Colonic mucosa (tissue), 4 donors: ENCODE data around the gene MDN1. TPM values are rescaled to one million over a fixed set of nuclear protein-coding genes. Genes with fewer than 3 reads are reported as not detected.

Experiments used
- DNase-seq: peaks from one replicate; pipeline ENCODE4 v3.0.0-alpha.2; 2020
- H3K27ac ChIP-seq: fragments of 200-600 bp; one replicate; pipeline ENCODE4 v1.8.0; 2021
- H3K27me3 ChIP-seq: fragments of 200-600 bp; one replicate; pipeline ENCODE4 v1.8.0; 2021
- H3K36me3 ChIP-seq: fragments of 200-600 bp; one replicate; pipeline ENCODE4 v1.8.0; 2021
- H3K4me1 ChIP-seq: fragments of 200-600 bp; one replicate; pipeline ENCODE4 v1.8.0; 2021; ENCODE audit warnings: mild to moderate bottlenecking
- H3K4me3 ChIP-seq: fragments of 200-600 bp; one replicate; pipeline ENCODE4 v1.8.0; 2021
- H3K9ac ChIP-seq, 2 donors: one replicate each; pipeline ENCODE4 v1.7.0; 2013; ENCODE audit warnings: control low read depth in 2 of 2, low read depth in 2 of 2, low read length in 2 of 2
- H3K9me3 ChIP-seq: fragments of 200-600 bp; one replicate; pipeline ENCODE4 v1.8.0; 2021
- CTCF ChIP-seq: fragments of 200-600 bp; IDR thresholded peaks from one replicate; pipeline ENCODE4 v1.8.0; 2022; ENCODE audit warnings: antibody characterized with exemption, mild to moderate bottlenecking
- intact Hi-C: fragments of 100-400 bp; cut with DNase I; formaldehyde crosslinking; loops from one replicate; pipeline ENCODE4 v1.14.1; 2022
- total RNA-seq, 2 donors: library from RNA; stranded (reverse); fragmentation: NEBNext Ultra II Directional in 1 of 2; extraction: Animal tissue kit (Norgen Biotek cat#: 25700) in 1 of 2; gene quantifications; one replicate each; pipeline ENCODE4 v1.2.1, GENCODE V29; 2021
- donor health status: healthy.
- donor health status: DM: no; HTN: no; CAD: no.
- donor health status: DM: no; HTN: no; CAD: no.

MDN1 gene
- total RNA-seq, 2 donors from 2014 or later: 17.5 to 30.7 TPM

DNA sequence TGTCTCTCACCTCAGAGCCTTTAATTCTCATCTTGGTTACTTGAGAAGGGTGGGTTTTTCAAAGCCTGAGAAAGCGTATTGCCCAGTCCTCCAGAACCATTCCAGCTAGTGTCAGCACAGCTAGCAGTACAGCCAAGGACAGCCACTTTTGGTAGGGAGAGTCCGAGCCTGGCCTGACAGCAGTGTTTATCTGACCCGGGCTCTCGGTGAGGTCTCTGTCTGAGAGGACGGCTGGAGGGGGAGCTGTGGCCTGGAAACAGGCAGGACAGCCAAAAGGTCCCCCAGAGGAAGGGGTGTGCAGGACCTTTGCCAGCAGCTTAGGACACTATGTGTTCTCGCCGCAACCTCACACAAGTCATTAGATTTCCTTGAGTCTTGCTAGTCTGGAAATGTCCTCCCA is 219.9 kb downstream of the MDN1 start:
- DNase-seq: no peak
- Histone ChIP-seq H3K9ac (no peak overlapping the region), H3K9me3 (no peaks in the 10 kb centered on the region), H3K4me3 (no peak overlapping the region), H3K36me3 (no peaks in the 10 kb centered on the region), H3K4me1 (no peaks in the 10 kb centered on the region), H3K27ac (no peak overlapping the region), H3K27me3 (no peaks in the 10 kb centered on the region)
- intact Hi-C loops: no loop called here
- TF ChIP-seq CTCF: no peak

GRCh38 chr6:89597988-89598387 is 221.6 kb downstream of the MDN1 start:
- H3K4me1 ChIP-seq: no peaks in the 10 kb centered on the region
- DNase-seq: no peak
- no peaks in the 10 kb centered on the region for H3K27me3 ChIP-seq
- intact Hi-C loops: no loop called here
- no peak overlapping the region for H3K4me3 ChIP-seq
- H3K9me3 ChIP-seq: no peaks in the 10 kb centered on the region
- no peak overlapping the region for H3K9ac ChIP-seq
- TF ChIP-seq CTCF: no peak
- H3K27ac ChIP-seq: no peak overlapping the region
- H3K36me3 ChIP-seq: no peaks in the 10 kb centered on the region

DNA sequence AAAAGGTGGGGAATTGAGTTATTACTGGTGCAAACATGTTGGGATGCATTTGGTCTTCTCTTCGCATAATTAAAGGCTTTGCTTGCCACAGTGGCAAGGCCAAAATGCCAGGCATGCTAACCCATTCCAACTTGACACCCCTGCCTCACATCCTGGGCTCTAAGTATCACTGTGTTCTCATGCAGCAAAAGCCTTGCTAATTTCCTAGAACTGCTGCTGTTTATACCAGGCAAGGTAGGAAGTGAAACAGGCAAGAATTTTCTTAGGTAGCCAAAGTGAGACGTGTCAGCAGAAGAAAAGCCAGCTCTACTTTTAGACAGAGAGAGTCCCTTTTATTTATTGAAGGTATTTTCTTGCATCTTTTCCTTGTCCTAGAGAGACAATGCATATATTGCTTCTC is 222.2 kb downstream of the MDN1 start:
- no peak overlapping the region for H3K27ac ChIP-seq
- H3K9ac ChIP-seq: no peak overlapping the region
- no peaks in the 10 kb centered on the region for H3K9me3 ChIP-seq
- no peaks in the 10 kb centered on the region for H3K36me3 ChIP-seq
- no peaks in the 10 kb centered on the region for H3K27me3 ChIP-seq
- no peak for DNase-seq
- no peaks in the 10 kb centered on the region for H3K4me1 ChIP-seq
- no peak overlapping the region for H3K4me3 ChIP-seq
- TF ChIP-seq CTCF: no peak
- intact Hi-C loops: no loop called here

- no peaks in the 10 kb centered on the region for H3K4me1 ChIP-seq
- no peak for DNase-seq
- no peak overlapping the region for H3K9ac ChIP-seq
- H3K9me3 ChIP-seq: no peaks in the 10 kb centered on the region
- intact Hi-C loops: no loop called here
- no peaks in the 10 kb centered on the region for H3K36me3 ChIP-seq
- no peaks in the 10 kb centered on the region for H3K27me3 ChIP-seq
- H3K4me3 ChIP-seq: no peak overlapping the region
- no peak for TF ChIP-seq CTCF
- H3K27ac ChIP-seq: no peak overlapping the region
These were observed 223.1 kb downstream of the MDN1 start for GRCh38 chr6:89596484-89596883.

DNA sequence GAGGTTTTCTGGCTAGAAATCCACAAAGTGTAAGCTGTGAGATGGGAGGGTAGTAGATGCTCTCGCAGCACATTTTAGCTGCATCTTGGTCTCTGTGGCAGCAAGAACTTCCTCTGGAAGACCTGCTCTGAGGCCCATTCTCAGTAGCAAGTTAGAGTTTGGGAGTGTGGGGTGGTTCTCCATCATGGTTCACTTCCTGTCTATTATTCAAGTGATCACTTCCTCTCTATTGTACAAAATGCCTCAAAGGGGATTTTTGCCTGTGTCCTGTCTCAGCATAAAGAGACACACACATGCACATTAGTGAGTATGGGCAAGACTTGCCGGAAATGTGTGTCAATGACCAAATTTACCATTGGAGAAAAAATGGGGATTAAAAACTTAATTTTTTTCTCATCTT is 223.5 kb downstream of the MDN1 start:
- H3K9ac ChIP-seq: no peak overlapping the region
- TF ChIP-seq CTCF: no peak
- no peak overlapping the region for H3K27ac ChIP-seq
- no peak for DNase-seq
- no peaks in the 10 kb centered on the region for H3K4me1 ChIP-seq
- H3K36me3 ChIP-seq: no peaks in the 10 kb centered on the region
- H3K9me3 ChIP-seq: no peaks in the 10 kb centered on the region
- intact Hi-C loops: no loop called here
- no peaks in the 10 kb centered on the region for H3K27me3 ChIP-seq
- no peak overlapping the region for H3K4me3 ChIP-seq

Other genes starting within 250 kb of the MDN1 start
- 10 to 100 TPM; 28.7 to 43.5 TPM for gene LYRM2, start 181.0 kb downstream of the MDN1 start, total RNA-seq
- gene CASP8AP2, start 10.1 kb upstream of the MDN1 start, total RNA-seq: 10 to 100 TPM; 13.4 to 15.8 TPM
- gene GJA10, start 74.7 kb upstream of the MDN1 start, total RNA-seq: not detected